ENCODE measurements around the gene PSKH1. TPM values are rescaled to one million over a fixed set of nuclear protein-coding genes. Genes with fewer than 3 reads are reported as not detected.

Gene PSKH1
- polyA plus RNA-seq, 1 donor from 2014 or later = 3.8 TPM

DNA sequence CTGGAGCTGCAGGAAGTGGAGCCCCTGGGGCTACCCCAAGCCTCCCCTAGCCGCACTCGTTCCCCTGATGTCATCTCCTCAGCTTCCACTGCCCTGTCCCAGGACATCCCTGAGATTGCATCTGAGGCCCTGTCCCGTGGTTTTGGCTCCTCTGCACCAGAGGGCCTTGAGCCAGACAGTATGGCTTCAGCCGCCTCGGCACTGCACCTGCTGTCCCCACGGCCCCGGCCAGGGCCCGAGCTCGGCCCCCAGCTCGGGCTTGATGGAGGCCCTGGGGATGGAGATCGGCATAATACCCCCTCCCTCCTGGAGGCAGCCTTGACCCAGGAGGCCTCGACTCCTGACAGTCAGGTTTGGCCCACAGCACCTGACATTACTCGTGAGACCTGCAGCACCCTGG is 12.5 kb upstream of the PSKH1 start:
- peaks cover under 1% of the 10 kb centered on the region for H3K79me2 ChIP-seq (replicated peaks; ENCODE audit: insufficient read depth, low read length)
- peaks cover 8% of the 10 kb centered on the region for H3K36me3 ChIP-seq (ENCODE audit: insufficient read depth, low read length)
- no peak overlapping the region for H3K4me3 ChIP-seq (ENCODE audit: low read length)
- H3K9me3 ChIP-seq (ENCODE audit: low read length) = no peaks in the 10 kb centered on the region
- TF ChIP-seq RAD21 (conservative IDR thresholded peaks at IDR 0.05) (no peak), TAF1 (IDR thresholded peaks at IDR 0.05; ENCODE audit: low read depth) (no peak), EZH2 (IDR thresholded peaks at IDR 0.05; ENCODE audit: borderline replicate concordance, insufficient read depth, low read length, poor library complexity, severe bottlenecking) (no peak), SMC3 (conservative IDR thresholded peaks at IDR 0.05; ENCODE audit: poor library complexity) (no peak), MXI1 (conservative IDR thresholded peaks at IDR 0.05; ENCODE audit: poor library complexity, severe bottlenecking) (no peak), POLR2AphosphoS5 (IDR thresholded peaks at IDR 0.05) (no peak)
- TF ChIP-seq, protein P1, sequence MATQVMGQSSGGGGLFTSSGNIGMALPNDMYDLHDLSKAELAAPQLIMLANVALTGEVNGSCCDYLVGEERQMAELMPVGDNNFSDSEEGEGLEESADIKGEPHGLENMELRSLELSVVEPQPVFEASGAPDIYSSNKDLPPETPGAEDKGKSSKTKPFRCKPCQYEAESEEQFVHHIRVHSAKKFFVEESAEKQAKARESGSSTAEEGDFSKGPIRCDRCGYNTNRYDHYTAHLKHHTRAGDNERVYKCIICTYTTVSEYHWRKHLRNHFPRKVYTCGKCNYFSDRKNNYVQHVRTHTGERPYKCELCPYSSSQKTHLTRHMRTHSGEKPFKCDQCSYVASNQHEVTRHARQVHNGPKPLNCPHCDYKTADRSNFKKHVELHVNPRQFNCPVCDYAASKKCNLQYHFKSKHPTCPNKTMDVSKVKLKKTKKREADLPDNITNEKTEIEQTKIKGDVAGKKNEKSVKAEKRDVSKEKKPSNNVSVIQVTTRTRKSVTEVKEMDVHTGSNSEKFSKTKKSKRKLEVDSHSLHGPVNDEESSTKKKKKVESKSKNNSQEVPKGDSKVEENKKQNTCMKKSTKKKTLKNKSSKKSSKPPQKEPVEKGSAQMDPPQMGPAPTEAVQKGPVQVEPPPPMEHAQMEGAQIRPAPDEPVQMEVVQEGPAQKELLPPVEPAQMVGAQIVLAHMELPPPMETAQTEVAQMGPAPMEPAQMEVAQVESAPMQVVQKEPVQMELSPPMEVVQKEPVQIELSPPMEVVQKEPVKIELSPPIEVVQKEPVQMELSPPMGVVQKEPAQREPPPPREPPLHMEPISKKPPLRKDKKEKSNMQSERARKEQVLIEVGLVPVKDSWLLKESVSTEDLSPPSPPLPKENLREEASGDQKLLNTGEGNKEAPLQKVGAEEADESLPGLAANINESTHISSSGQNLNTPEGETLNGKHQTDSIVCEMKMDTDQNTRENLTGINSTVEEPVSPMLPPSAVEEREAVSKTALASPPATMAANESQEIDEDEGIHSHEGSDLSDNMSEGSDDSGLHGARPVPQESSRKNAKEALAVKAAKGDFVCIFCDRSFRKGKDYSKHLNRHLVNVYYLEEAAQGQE (IDR thresholded peaks at IDR 0.05; ENCODE audit: borderline replicate concordance) = no peak
- TF ChIP-seq, protein P2, sequence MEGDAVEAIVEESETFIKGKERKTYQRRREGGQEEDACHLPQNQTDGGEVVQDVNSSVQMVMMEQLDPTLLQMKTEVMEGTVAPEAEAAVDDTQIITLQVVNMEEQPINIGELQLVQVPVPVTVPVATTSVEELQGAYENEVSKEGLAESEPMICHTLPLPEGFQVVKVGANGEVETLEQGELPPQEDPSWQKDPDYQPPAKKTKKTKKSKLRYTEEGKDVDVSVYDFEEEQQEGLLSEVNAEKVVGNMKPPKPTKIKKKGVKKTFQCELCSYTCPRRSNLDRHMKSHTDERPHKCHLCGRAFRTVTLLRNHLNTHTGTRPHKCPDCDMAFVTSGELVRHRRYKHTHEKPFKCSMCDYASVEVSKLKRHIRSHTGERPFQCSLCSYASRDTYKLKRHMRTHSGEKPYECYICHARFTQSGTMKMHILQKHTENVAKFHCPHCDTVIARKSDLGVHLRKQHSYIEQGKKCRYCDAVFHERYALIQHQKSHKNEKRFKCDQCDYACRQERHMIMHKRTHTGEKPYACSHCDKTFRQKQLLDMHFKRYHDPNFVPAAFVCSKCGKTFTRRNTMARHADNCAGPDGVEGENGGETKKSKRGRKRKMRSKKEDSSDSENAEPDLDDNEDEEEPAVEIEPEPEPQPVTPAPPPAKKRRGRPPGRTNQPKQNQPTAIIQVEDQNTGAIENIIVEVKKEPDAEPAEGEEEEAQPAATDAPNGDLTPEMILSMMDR (IDR thresholded peaks at IDR 0.05; ENCODE audit: poor library complexity, severe bottlenecking) = no peak
- H3K9ac ChIP-seq (ENCODE audit: low read length) = no peak overlapping the region
- H2AFZ ChIP-seq (ENCODE audit: low read depth, low read length) = no peak overlapping the region
- H3K4me2 ChIP-seq (ENCODE audit: low read length) = no peak overlapping the region
- no peaks in the 10 kb centered on the region for H3F3A ChIP-seq (ENCODE audit: insufficient read depth, low read length, poor library complexity, severe bottlenecking)
- no peaks in the 10 kb centered on the region for H4K20me1 ChIP-seq (ENCODE audit: insufficient read depth)
- no peaks in the 10 kb centered on the region for H3K9me2 ChIP-seq (ENCODE audit: insufficient read depth, low read length)
- no peak overlapping the region for H3K27ac ChIP-seq (ENCODE audit: low read length)
- no peaks in the 10 kb centered on the region for H3K27me3 ChIP-seq (ENCODE audit: insufficient read depth, low read depth, low read length)

DNA sequence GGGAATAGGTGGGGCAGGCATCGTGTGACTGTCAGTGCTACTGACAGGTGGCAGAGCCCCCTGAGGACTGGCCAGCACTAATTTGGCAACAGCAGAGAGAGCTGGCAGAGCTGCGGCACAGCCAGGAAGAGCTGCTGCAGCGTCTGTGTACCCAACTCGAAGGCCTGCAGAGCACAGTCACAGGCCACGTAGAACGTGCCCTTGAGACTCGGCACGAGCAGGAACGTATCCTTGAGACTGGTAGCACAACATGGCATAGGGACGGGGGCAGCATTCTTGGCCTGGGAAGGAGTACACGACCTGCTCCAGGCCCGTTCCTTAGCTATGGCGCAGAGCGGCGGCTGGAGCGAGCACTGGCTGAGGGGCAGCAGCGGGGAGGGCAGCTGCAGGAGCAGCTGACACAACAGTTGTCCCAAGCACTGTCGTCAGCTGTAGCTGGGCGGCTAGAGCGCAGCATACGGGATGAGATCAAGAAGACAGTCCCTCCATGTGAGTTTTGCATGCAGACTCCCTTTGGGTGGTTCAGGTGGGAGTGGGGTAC is 11.4 kb upstream of the PSKH1 start:
- no peak overlapping the region for H3K9ac ChIP-seq (ENCODE audit: low read length)
- no peak overlapping the region for H3K4me3 ChIP-seq (ENCODE audit: low read length)
- H2AFZ ChIP-seq (ENCODE audit: low read depth, low read length) = no peak overlapping the region
- no peak overlapping the region for H3K4me2 ChIP-seq (ENCODE audit: low read length)
- H3K79me2 ChIP-seq (replicated peaks; ENCODE audit: insufficient read depth, low read length) = no peaks in the 10 kb centered on the region
- no peak for TF ChIP-seq MXI1 (conservative IDR thresholded peaks at IDR 0.05; ENCODE audit: poor library complexity, severe bottlenecking)
- no peak for TF ChIP-seq POLR2AphosphoS5 (IDR thresholded peaks at IDR 0.05)
- TF ChIP-seq EZH2 (IDR thresholded peaks at IDR 0.05; ENCODE audit: borderline replicate concordance, insufficient read depth, low read length, poor library complexity, severe bottlenecking) = no peak
- no peak for TF ChIP-seq EP300 (conservative IDR thresholded peaks at IDR 0.05; ENCODE audit: poor library complexity, severe bottlenecking)
- no peak for TF ChIP-seq SMC3 (conservative IDR thresholded peaks at IDR 0.05; ENCODE audit: poor library complexity)
- TF ChIP-seq, protein P1 (IDR thresholded peaks at IDR 0.05; ENCODE audit: borderline replicate concordance) = no peak
- TF ChIP-seq TAF1 (IDR thresholded peaks at IDR 0.05; ENCODE audit: low read depth) = no peak
- TF ChIP-seq, protein P2 (IDR thresholded peaks at IDR 0.05; ENCODE audit: poor library complexity, severe bottlenecking) = no peak
- no peak overlapping the region for H3K27ac ChIP-seq (ENCODE audit: low read length)
- H3K9me3 ChIP-seq (ENCODE audit: low read length) = no peaks in the 10 kb centered on the region
- no peaks in the 10 kb centered on the region for H3K27me3 ChIP-seq (ENCODE audit: insufficient read depth, low read depth, low read length)
- H4K20me1 ChIP-seq (ENCODE audit: insufficient read depth) = no peaks in the 10 kb centered on the region
- no peaks in the 10 kb centered on the region for H3K9me2 ChIP-seq (ENCODE audit: insufficient read depth, low read length)
- H3F3A ChIP-seq (ENCODE audit: insufficient read depth, low read length, poor library complexity, severe bottlenecking) = no peaks in the 10 kb centered on the region
- peaks cover 8% of the 10 kb centered on the region for H3K36me3 ChIP-seq (ENCODE audit: insufficient read depth, low read length)
